Osteoblast (primary cell): ENCODE measurements around the gene PLXNA4. TPM values are rescaled to one million over a fixed set of nuclear protein-coding genes. Genes with fewer than 3 reads are reported as not detected.

Source experiments
- DNase-seq: peaks from one replicate; pipeline ENCODE4 v3.0.0; 2011; ENCODE audit warnings: low spot score, mixed read lengths; ENCODE audit not compliant: insufficient read length; ENCODE audit errors: missing footprints
- H2AFZ ChIP-seq: 2 replicates; pipeline ENCODE4 v1.6.0; 2011; ENCODE audit warnings: mild to moderate bottlenecking, low read length
- H3K27ac ChIP-seq: 2 replicates; pipeline ENCODE4 v1.5.1; 2011; ENCODE audit warnings: mild to moderate bottlenecking, low read depth, low read length, moderate library complexity
- H3K27me3 ChIP-seq: 2 replicates; pipeline ENCODE4 v1.6.0; 2012; ENCODE audit warnings: mild to moderate bottlenecking, control low read depth, inconsistent platforms, low read length, moderate library complexity; ENCODE audit not compliant: insufficient read depth
- H3K36me3 ChIP-seq: 2 replicates; pipeline ENCODE4 v1.5.1; 2011; ENCODE audit warnings: mild to moderate bottlenecking, low read length, control low read depth, moderate library complexity; ENCODE audit not compliant: insufficient read depth
- H3K4me1 ChIP-seq: 2 replicates; pipeline ENCODE4 v1.5.1; 2011; ENCODE audit warnings: mild to moderate bottlenecking, low read length, control low read depth, moderate library complexity; ENCODE audit not compliant: insufficient read depth
- H3K4me2 ChIP-seq: 2 replicates; pipeline ENCODE4 v1.6.0; 2011; ENCODE audit warnings: mild to moderate bottlenecking, low read length; ENCODE audit not compliant: insufficient read depth
- H3K4me3 ChIP-seq: fragments of 200-600 bp; sonication (generic); 3 replicates; pipeline ENCODE4 v1.5.1; 2012; ENCODE audit warnings: mild to moderate bottlenecking, low read length, inconsistent platforms; ENCODE audit not compliant: insufficient read depth
- H3K79me2 ChIP-seq: 2 replicates; pipeline ENCODE4 v1.6.0; 2012; ENCODE audit warnings: mild to moderate bottlenecking, low read length, control low read depth, inconsistent platforms; ENCODE audit not compliant: insufficient read depth
- H3K9me3 ChIP-seq: 2 replicates; pipeline ENCODE4 v1.5.1; 2011; ENCODE audit warnings: low read depth, low read length, control low read depth
- H4K20me1 ChIP-seq: 2 replicates; pipeline ENCODE4 v1.6.0; 2012; ENCODE audit warnings: mild to moderate bottlenecking, low read length, control low read depth; ENCODE audit not compliant: insufficient read depth
- total RNA-seq: library from RNA; depleted of rRNA; stranded (reverse); fragments of >200 nt; gene quantifications from 2 replicates; pipeline ENCODE4 v1.2.3, GENCODE V29; 2012
- TF ChIP-seq, protein P1 (sequence below): IDR thresholded peaks from 2 replicates; pipeline ENCODE4 v1.5.1; 2011; ENCODE audit warnings: mild to moderate bottlenecking, low read depth, low read length, moderate library complexity; ENCODE audit errors: extremely low read depth

PLXNA4 gene
- total RNA-seq, 1 donor: 4.3 TPM

DNA sequence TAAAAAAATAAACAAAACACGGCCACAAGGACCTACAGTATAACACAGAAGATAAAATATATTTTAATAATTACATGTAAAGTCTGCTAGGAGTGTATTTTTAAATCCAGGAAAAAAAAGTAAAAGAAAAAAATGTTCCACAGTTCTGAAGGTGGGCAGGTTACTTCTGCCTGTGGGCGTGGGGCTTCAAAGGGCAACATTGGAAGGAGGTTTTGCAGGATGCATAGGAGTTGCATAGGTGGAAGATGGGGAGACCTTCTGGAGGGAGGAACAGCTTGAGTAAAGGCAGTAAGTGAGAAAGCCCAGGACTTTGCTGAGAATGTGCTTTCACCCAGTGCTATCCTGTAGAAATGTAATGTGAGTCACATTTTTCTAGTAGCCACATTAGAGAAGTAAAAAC is 37.5 kb upstream of the PLXNA4 start:
- H3K4me3 ChIP-seq: no peak overlapping the region

DNA sequence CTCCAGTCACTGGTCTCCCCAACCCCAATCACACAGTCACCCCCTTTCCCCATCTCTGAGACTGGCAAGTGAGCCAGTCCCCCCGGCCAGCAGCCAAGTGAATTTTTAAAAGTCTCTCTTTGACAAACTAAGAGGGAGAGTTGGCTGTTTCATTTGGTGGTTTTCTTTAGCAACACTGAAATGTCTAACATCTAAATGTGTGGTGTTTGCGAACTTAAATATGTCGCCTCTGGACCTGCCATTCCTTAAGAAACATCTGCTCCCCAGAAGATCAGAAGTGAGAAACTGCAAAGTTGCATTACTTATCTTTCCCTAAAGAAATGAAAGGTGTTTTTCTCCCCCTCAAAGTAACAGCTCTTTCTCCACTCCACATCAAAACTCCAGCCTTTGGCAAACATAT is 34.7 kb upstream of the PLXNA4 start:
- Histone ChIP-seq H3K4me2 (no peak overlapping the region), H3K27me3 (peaks cover 5% of the 10 kb centered on the region), H3K79me2 (no peaks in the 10 kb centered on the region), H3K4me1 (no peaks in the 10 kb centered on the region), H3K36me3 (no peaks in the 10 kb centered on the region), H3K9me3 (no peaks in the 10 kb centered on the region), H3K27ac (no peak overlapping the region), H2AFZ (no peak overlapping the region), H4K20me1 (no peaks in the 10 kb centered on the region), H3K4me3 (no peak overlapping the region)
- DNase-seq: no peak
- TF ChIP-seq, protein P1, sequence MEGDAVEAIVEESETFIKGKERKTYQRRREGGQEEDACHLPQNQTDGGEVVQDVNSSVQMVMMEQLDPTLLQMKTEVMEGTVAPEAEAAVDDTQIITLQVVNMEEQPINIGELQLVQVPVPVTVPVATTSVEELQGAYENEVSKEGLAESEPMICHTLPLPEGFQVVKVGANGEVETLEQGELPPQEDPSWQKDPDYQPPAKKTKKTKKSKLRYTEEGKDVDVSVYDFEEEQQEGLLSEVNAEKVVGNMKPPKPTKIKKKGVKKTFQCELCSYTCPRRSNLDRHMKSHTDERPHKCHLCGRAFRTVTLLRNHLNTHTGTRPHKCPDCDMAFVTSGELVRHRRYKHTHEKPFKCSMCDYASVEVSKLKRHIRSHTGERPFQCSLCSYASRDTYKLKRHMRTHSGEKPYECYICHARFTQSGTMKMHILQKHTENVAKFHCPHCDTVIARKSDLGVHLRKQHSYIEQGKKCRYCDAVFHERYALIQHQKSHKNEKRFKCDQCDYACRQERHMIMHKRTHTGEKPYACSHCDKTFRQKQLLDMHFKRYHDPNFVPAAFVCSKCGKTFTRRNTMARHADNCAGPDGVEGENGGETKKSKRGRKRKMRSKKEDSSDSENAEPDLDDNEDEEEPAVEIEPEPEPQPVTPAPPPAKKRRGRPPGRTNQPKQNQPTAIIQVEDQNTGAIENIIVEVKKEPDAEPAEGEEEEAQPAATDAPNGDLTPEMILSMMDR: no peak

More for the DNA sequence above, 37.5 kb upstream of the PLXNA4 start:
- Histone ChIP-seq H3K9me3 (no peaks in the 10 kb centered on the region), H3K27ac (no peak overlapping the region), H3K36me3 (no peaks in the 10 kb centered on the region), H3K4me2 (no peak overlapping the region), H4K20me1 (no peaks in the 10 kb centered on the region), H2AFZ (no peak overlapping the region), H3K79me2 (no peaks in the 10 kb centered on the region), H3K4me1 (peaks cover 4% of the 10 kb centered on the region), H3K27me3 (peaks cover 5% of the 10 kb centered on the region)
- TF ChIP-seq, protein P1: no peak
- DNase-seq: no peak

DNA sequence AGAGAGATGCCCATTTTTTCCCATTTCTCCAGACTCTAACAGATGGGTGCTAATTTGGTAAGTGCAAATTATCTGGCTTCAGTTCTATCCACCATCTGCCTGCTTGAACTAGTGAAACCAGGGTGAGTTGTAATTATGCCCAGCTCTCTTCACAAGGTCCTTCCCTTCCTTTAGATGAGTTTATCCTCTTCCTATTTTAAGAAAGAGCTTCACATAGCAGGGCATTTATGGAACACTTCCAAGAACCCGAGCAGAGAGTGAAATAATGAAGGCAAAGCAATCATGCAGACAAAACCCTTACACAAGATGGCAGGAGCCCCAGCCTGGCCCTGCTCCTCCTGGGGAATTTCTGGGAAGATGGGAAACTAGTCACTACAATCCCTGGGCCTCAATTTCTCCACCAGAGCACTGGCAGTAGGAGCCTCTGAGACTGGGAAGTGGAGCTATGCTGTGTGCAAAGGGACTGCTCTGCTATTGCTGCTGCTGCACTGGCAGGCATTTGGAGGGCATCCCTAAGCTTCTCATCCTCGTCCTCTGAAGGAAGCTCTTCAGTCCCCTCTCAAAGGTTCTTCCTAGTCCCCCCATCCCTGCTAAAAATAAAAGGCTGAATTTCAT is 33.7 kb upstream of the PLXNA4 start:
- H3K4me3 ChIP-seq: no peak overlapping the region
- no peak overlapping the region for H2AFZ ChIP-seq
- no peak overlapping the region for H3K27ac ChIP-seq
- peaks cover 5% of the 10 kb centered on the region for H3K27me3 ChIP-seq
- H3K4me1 ChIP-seq: no peaks in the 10 kb centered on the region
- no peak for DNase-seq
- no peak overlapping the region for H3K4me2 ChIP-seq
- no peaks in the 10 kb centered on the region for H3K9me3 ChIP-seq
- H3K36me3 ChIP-seq: no peaks in the 10 kb centered on the region
- TF ChIP-seq, protein P1: no peak
- H3K79me2 ChIP-seq: no peaks in the 10 kb centered on the region
- H4K20me1 ChIP-seq: no peaks in the 10 kb centered on the region

DNA sequence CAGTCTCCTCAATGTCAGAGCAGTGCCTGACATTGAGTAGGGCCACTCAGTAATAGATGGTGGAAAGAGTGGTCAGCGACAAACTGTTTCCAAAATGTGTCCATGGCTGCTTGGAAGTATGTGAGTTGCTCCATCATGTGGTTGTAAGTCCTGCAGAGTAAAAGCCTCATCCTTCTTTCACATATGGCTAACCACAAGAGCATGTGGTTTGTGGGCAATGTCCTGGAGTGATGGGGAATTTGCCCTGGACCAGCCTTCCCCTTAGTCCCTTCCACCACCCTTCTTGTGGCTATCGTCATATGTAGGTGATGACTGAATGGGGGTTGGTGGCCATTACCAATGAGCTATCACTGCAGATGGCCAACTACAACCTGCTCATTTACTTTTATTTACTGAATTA is 33.0 kb upstream of the PLXNA4 start:
- H2AFZ ChIP-seq: no peak overlapping the region
- TF ChIP-seq, protein P1: no peak
- H3K9me3 ChIP-seq: no peaks in the 10 kb centered on the region
- peaks cover 5% of the 10 kb centered on the region for H3K27me3 ChIP-seq
- no peak overlapping the region for H3K4me2 ChIP-seq
- H4K20me1 ChIP-seq: no peaks in the 10 kb centered on the region
- no peaks in the 10 kb centered on the region for H3K36me3 ChIP-seq
- no peak for DNase-seq
- H3K4me3 ChIP-seq: no peak overlapping the region
- no peak overlapping the region for H3K27ac ChIP-seq
- no peaks in the 10 kb centered on the region for H3K79me2 ChIP-seq
- no peaks in the 10 kb centered on the region for H3K4me1 ChIP-seq
